HEK293 (cell line): ENCODE results near the gene POLR1G.
"Not testable (repeated sequence)": the region's sequence is repeated elsewhere in the genome, so short reads cannot be mapped to it uniquely, and the experiment has no call there.

Experiments
- CTCF ChIA-PET: fragments of 350-600 bp; formaldehyde crosslinking; extraction: SDS; loops from one replicate; lab custom pipeline; 2021; ENCODE audit warnings: antibody characterized with exemption; lab: Yijun Ruan, JAX
- POLR2A ChIA-PET: fragments of 300-600 bp; formaldehyde crosslinking; extraction: SDS; loops from one replicate; lab custom pipeline; 2020; ENCODE audit warnings: antibody characterized with exemption, inconsistent platforms; lab: Yijun Ruan, JAX
- H3K27ac ChIP-seq: fragments of 200-500 bp; sonication (Bioruptor generic); 2 replicates; pipeline ENCODE4 v1.5.1; 2014; ENCODE audit warnings: low read depth, low read length, control low read depth, inconsistent platforms; ENCODE audit errors: extremely low read depth
- H3K36me3 ChIP-seq, 2 experiments: fragments of 200-500 bp in 1 of 2; sonication (Bioruptor generic) in 1 of 2; 1 replicate in 1 of 2; 2 replicates in 1 of 2; pipeline ENCODE4 v1.5.1; 2014 to 2017; ENCODE audit warnings: inconsistent platforms in 2 of 2, low read length in 2 of 2; ENCODE audit not compliant: control insufficient read depth in 2 of 2, insufficient read depth in 1 of 2
- H3K4me1 ChIP-seq: fragments of 200-500 bp; sonication (Bioruptor generic); 2 replicates; pipeline ENCODE4 v1.5.1; 2014; ENCODE audit warnings: mild to moderate bottlenecking, low read length, inconsistent platforms; ENCODE audit not compliant: control insufficient read depth, insufficient read depth
- H3K4me3 ChIP-seq: 2 replicates; pipeline ENCODE4 v1.5.1; 2011; ENCODE audit warnings: low read depth, mild to moderate bottlenecking, control low read depth, low read length, moderate library complexity
- H3K9me3 ChIP-seq: fragments of 200-500 bp; sonication (Bioruptor generic); 2 replicates; pipeline ENCODE4 v1.5.1; 2014; ENCODE audit warnings: low read depth, low read length, inconsistent platforms; ENCODE audit not compliant: control insufficient read depth, insufficient read depth
- BCL11A ChIP-seq: fragments of 450-650 bp; formaldehyde crosslinking; IDR thresholded peaks from 2 replicates; pipeline ENCODE4 v1.5.1; 2016; ENCODE audit warnings: low read depth, missing biosample characterization, missing genetic modification characterization
- ELK4 ChIP-seq: IDR thresholded peaks from 2 replicates; pipeline ENCODE4 v1.6.1; 2011; ENCODE audit warnings: mild to moderate bottlenecking, low read depth, low read length, borderline replicate concordance
- GLIS1 ChIP-seq: fragments of 450-650 bp; formaldehyde crosslinking; IDR thresholded peaks from 2 replicates; pipeline ENCODE4 v1.5.1; 2016; ENCODE audit warnings: missing biosample characterization, missing genetic modification characterization
- INSM2 ChIP-seq: fragments of 450-650 bp; formaldehyde crosslinking; IDR thresholded peaks from 2 replicates; pipeline ENCODE4 v1.5.1; 2016; ENCODE audit warnings: missing biosample characterization, missing genetic modification characterization
- PRDM1 ChIP-seq: fragments of 450-650 bp; formaldehyde crosslinking; IDR thresholded peaks from 2 replicates; pipeline ENCODE4; 2016; ENCODE audit warnings: missing biosample characterization, missing genetic modification characterization
- PRDM6 ChIP-seq: fragments of 450-650 bp; formaldehyde crosslinking; IDR thresholded peaks from 2 replicates; pipeline ENCODE4 v1.5.1; 2017; ENCODE audit warnings: missing biosample characterization, missing genetic modification characterization
- ZBTB6 ChIP-seq: fragments of 450-650 bp; formaldehyde crosslinking; IDR thresholded peaks from 2 replicates; pipeline ENCODE4 v1.5.1; 2017; ENCODE audit warnings: missing biosample characterization, missing genetic modification characterization
- ZNF10 ChIP-seq: fragments of 450-650 bp; formaldehyde crosslinking; IDR thresholded peaks from 2 replicates; pipeline ENCODE4 v1.5.1; 2017; ENCODE audit warnings: missing biosample characterization, missing genetic modification characterization
- ZNF416 ChIP-seq: fragments of 450-650 bp; formaldehyde crosslinking; IDR thresholded peaks from 2 replicates; pipeline ENCODE4 v1.5.1; 2016; ENCODE audit warnings: missing biosample characterization, missing genetic modification characterization
- ZNF433 ChIP-seq: fragments of 450-650 bp; formaldehyde crosslinking; IDR thresholded peaks from 2 replicates; pipeline ENCODE4 v1.5.1; 2016; ENCODE audit warnings: missing biosample characterization, missing genetic modification characterization, low read depth
- ZNF561 ChIP-seq: fragments of 450-650 bp; IDR thresholded peaks from 2 replicates; pipeline ENCODE4 v1.5.1; 2018; ENCODE audit warnings: missing biosample characterization, missing genetic modification characterization, borderline replicate concordance
- ZNF623 ChIP-seq: fragments of 450-650 bp; formaldehyde crosslinking; IDR thresholded peaks from 2 replicates; pipeline ENCODE4 v1.5.1; 2016; ENCODE audit warnings: missing biosample characterization, missing genetic modification characterization
- ZNF792 ChIP-seq: fragments of 450-650 bp; formaldehyde crosslinking; IDR thresholded peaks from 2 replicates; pipeline ENCODE4 v1.5.1; 2016; ENCODE audit warnings: missing biosample characterization, missing genetic modification characterization
- ZSCAN4 ChIP-seq: fragments of 450-650 bp; formaldehyde crosslinking; IDR thresholded peaks from 2 replicates; pipeline ENCODE4 v1.5.1; 2017; ENCODE audit warnings: missing biosample characterization, missing genetic modification characterization
- TF ChIP-seq, protein P1 (sequence below): fragments of 450-650 bp; formaldehyde crosslinking; IDR thresholded peaks from 2 replicates; pipeline ENCODE4 v1.5.1; 2016; ENCODE audit warnings: missing biosample characterization, missing genetic modification characterization
- TF ChIP-seq, protein P2 (sequence below): fragments of 450-650 bp; formaldehyde crosslinking; IDR thresholded peaks from 2 replicates; pipeline ENCODE4 v1.5.1; 2016; ENCODE audit warnings: missing biosample characterization, missing genetic modification characterization

The POLR1G gene

DNA sequence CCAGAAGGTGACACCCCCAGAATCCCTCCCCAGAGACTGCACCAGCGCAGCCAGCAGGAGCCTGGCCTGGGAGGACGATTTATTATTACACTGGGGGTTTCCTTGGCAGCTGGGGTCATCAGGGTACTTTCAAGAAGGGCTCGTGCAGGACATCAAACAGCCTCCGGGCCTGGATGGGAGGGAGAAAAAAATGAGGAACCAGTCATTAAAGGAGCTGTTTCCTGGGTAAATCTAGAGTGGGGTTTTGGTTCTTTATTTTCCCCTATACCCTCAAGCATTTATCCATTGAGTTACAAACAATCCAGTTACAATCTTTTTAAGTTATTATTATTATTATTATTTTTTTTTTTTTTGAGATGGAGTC, 3.1 kb downstream of the POLR1G start (continued):
- no peak for TF ChIP-seq PRDM6 (tag by site-specific recombination)
- TF ChIP-seq BCL11A (tag by site-specific recombination) = no peak
- no peak for TF ChIP-seq ZNF792
- TF ChIP-seq, protein P1, sequence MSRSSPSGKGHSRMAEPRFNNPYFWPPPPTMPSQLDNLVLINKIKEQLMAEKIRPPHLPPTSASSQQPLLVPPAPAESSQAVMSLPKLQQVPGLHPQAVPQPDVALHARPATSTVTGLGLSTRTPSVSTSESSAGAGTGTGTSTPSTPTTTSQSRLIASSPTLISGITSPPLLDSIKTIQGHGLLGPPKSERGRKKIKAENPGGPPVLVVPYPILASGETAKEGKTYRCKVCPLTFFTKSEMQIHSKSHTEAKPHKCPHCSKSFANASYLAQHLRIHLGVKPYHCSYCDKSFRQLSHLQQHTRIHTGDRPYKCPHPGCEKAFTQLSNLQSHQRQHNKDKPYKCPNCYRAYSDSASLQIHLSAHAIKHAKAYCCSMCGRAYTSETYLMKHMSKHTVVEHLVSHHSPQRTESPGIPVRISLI (tag by site-specific recombination) = no peak

- POLR2A ChIA-PET, H3K4me3 ChIP-seq, H3K9me3 ChIP-seq, H3K4me1 ChIP-seq, CTCF ChIA-PET, H3K27ac ChIP-seq: not testable (repeated sequence)
- H3K36me3 ChIP-seq = peaks cover 20 to 38% of the 10 kb centered on the region in 2 experiments
- peak; percentile 52 for TF ChIP-seq ZSCAN4 (tag by site-specific recombination)
Measured at GRCh38 chr19:45410330-45410729, 3.9 kb downstream of the POLR1G start.

GRCh38 chr19:45413497-45413896, 7.1 kb downstream of the POLR1G start:
- no peak overlapping the region for H3K27ac ChIP-seq
- H3K4me1 ChIP-seq = no peaks in the 10 kb centered on the region
- TF ChIP-seq ZNF561 = no peak
- no peak for TF ChIP-seq ZNF433
- TF ChIP-seq ZNF416 (tag by site-specific recombination) = no peak
- TF ChIP-seq, protein P2, sequence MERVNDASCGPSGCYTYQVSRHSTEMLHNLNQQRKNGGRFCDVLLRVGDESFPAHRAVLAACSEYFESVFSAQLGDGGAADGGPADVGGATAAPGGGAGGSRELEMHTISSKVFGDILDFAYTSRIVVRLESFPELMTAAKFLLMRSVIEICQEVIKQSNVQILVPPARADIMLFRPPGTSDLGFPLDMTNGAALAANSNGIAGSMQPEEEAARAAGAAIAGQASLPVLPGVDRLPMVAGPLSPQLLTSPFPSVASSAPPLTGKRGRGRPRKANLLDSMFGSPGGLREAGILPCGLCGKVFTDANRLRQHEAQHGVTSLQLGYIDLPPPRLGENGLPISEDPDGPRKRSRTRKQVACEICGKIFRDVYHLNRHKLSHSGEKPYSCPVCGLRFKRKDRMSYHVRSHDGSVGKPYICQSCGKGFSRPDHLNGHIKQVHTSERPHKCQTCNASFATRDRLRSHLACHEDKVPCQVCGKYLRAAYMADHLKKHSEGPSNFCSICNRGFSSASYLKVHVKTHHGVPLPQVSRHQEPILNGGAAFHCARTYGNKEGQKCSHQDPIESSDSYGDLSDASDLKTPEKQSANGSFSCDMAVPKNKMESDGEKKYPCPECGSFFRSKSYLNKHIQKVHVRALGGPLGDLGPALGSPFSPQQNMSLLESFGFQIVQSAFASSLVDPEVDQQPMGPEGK = no peak
- no peak for TF ChIP-seq PRDM1
- TF ChIP-seq ZBTB6 (tag by site-specific recombination) = no peak
- TF ChIP-seq ELK4 = no peak
- no peak for TF ChIP-seq ZNF623 (tag by site-specific recombination)
- no peak for TF ChIP-seq ZNF10
- TF ChIP-seq INSM2 (tag by site-specific recombination) = no peak
- TF ChIP-seq GLIS1 (tag by site-specific recombination) = no peak
- no peak overlapping the region for H3K4me3 ChIP-seq
- H3K9me3 ChIP-seq = no peaks in the 10 kb centered on the region
- CTCF ChIA-PET = interaction anchor here (1.8 to 2.7 kb wide), 2 partner anchors 11 to 72 kb away, joined by 6 to 12 read pairs; no protein-coding TSS in a partner anchor
- POLR2A ChIA-PET = interaction anchor here (1.9 kb wide), 1 partner anchor 10 kb away, joined by 6 read pairs; the partner anchor contains the start of gene ERCC1
- peaks cover 38 to 52% of the 10 kb centered on the region in 2 experiments for H3K36me3 ChIP-seq
